ENCODE results near the gene TACC2.

DNA sequence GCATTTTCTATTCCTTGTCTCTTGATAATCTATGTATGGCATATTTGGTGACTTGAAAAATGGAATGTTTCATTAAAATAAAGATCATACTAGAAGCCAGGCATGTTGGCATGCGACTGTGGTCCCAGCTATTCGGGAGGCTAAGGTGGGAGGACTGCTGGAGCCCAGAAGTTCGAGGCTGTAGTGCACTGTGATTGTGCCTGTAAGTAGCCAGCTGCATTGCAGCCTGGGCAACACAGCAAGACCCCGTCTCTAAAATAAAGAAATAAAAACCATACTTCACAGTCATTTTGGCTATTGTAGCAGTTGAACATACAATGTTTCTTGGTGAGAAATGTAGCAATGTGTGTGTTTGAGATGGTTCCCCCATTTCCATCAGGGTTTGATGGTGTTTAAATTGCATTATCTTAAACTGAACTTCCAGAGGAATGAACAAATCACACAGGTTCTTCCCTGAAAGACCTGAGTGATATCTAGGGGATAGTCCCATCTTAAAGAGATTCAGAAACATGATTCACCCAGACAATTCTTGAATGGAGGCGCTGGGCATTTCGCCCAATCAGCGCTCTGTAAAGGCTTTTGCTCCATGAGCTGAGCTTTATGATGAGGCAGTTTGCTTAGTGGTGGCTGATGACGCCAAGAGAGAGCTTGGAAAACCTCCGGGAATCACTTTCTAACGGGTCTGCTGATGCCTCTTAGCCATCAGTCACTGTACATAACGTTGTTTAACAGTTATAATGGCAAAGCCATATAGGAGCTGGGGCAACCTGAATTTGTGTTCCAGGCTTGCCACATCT is 262.7 kb downstream of the TACC2 start:
- TF ChIP-seq, protein P1, sequence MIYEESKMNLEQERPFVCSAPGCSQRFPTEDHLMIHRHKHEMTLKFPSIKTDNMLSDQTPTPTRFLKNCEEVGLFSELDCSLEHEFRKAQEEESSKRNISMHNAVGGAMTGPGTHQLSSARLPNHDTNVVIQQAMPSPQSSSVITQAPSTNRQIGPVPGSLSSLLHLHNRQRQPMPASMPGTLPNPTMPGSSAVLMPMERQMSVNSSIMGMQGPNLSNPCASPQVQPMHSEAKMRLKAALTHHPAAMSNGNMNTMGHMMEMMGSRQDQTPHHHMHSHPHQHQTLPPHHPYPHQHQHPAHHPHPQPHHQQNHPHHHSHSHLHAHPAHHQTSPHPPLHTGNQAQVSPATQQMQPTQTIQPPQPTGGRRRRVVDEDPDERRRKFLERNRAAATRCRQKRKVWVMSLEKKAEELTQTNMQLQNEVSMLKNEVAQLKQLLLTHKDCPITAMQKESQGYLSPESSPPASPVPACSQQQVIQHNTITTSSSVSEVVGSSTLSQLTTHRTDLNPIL (CRISPR knock-in tag; IDR thresholded peaks at IDR 0.05; ENCODE audit: low read depth), result no peak
- TF ChIP-seq, protein P2, sequence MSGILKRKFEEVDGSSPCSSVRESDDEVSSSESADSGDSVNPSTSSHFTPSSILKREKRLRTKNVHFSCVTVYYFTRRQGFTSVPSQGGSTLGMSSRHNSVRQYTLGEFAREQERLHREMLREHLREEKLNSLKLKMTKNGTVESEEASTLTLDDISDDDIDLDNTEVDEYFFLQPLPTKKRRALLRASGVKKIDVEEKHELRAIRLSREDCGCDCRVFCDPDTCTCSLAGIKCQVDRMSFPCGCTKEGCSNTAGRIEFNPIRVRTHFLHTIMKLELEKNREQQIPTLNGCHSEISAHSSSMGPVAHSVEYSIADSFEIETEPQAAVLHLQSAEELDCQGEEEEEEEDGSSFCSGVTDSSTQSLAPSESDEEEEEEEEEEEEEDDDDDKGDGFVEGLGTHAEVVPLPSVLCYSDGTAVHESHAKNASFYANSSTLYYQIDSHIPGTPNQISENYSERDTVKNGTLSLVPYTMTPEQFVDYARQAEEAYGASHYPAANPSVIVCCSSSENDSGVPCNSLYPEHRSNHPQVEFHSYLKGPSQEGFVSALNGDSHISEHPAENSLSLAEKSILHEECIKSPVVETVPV (CRISPR knock-in tag; IDR thresholded peaks at IDR 0.05), result no peak
- TF ChIP-seq, protein P3, sequence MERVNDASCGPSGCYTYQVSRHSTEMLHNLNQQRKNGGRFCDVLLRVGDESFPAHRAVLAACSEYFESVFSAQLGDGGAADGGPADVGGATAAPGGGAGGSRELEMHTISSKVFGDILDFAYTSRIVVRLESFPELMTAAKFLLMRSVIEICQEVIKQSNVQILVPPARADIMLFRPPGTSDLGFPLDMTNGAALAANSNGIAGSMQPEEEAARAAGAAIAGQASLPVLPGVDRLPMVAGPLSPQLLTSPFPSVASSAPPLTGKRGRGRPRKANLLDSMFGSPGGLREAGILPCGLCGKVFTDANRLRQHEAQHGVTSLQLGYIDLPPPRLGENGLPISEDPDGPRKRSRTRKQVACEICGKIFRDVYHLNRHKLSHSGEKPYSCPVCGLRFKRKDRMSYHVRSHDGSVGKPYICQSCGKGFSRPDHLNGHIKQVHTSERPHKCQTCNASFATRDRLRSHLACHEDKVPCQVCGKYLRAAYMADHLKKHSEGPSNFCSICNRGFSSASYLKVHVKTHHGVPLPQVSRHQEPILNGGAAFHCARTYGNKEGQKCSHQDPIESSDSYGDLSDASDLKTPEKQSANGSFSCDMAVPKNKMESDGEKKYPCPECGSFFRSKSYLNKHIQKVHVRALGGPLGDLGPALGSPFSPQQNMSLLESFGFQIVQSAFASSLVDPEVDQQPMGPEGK (CRISPR knock-in tag; IDR thresholded peaks at IDR 0.05; ENCODE audit: borderline replicate concordance), result no peak
- TF ChIP-seq, protein P4, sequence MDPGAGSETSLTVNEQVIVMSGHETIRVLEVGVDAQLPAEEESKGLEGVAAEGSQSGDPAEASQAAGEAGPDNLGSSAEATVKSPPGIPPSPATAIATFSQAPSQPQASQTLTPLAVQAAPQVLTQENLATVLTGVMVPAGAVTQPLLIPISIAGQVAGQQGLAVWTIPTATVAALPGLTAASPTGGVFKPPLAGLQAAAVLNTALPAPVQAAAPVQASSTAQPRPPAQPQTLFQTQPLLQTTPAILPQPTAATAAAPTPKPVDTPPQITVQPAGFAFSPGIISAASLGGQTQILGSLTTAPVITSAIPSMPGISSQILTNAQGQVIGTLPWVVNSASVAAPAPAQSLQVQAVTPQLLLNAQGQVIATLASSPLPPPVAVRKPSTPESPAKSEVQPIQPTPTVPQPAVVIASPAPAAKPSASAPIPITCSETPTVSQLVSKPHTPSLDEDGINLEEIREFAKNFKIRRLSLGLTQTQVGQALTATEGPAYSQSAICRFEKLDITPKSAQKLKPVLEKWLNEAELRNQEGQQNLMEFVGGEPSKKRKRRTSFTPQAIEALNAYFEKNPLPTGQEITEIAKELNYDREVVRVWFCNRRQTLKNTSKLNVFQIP (CRISPR knock-in tag; IDR thresholded peaks at IDR 0.05; ENCODE audit: borderline replicate concordance, low read depth), result no peak
- TF ChIP-seq ZNF70 (CRISPR knock-in tag; IDR thresholded peaks at IDR 0.05) (no peak), SNAI2 (CRISPR knock-in tag; IDR thresholded peaks at IDR 0.05) (no peak), TCF4 (CRISPR knock-in tag; IDR thresholded peaks at IDR 0.05; ENCODE audit: borderline replicate concordance) (no peak)

All from SK-N-SH treated with all-trans-retinoic acid at 6 μM for 48 hours (cell line).